Liver (tissue), 3 donors: ENCODE data around the gene ARSB.

ENCODE experiments used
- CTCF ChIP-seq: fragments of 150-350 bp; IDR thresholded peaks from 2 replicates; pipeline ENCODE4 v1.5.1; 2017; ENCODE audit warnings: improper control_type of control experiment, low read depth, low read length; ENCODE audit not compliant: missing input control
- EGR1 ChIP-seq, 2 donors: IDR thresholded peaks; 2 replicates each; pipeline ENCODE4 v1.6.1; 2016 to 2018; ENCODE audit warnings: antibody characterized with exemption in 2 of 2, low read depth in 2 of 2
- GABPA ChIP-seq, 2 donors: IDR thresholded peaks in 1 of 2; conservative IDR thresholded peaks in 1 of 2; 2 replicates each; pipeline ENCODE4 v1.6.1; 2016; ENCODE audit warnings: antibody characterized with exemption in 2 of 2, mild to moderate bottlenecking in 1 of 2, moderate library complexity in 1 of 2
- HNF4A ChIP-seq, 2 donors: conservative IDR thresholded peaks; 2 replicates each; pipeline ENCODE4 v1.6.1; 2016; ENCODE audit warnings: antibody characterized with exemption in 2 of 2, mild to moderate bottlenecking in 2 of 2
- JUND ChIP-seq, 2 donors: IDR thresholded peaks; 2 replicates each; pipeline ENCODE4 v1.6.1; 2016; ENCODE audit warnings: antibody characterized with exemption in 2 of 2
- MAX ChIP-seq: IDR thresholded peaks from 2 replicates; pipeline ENCODE4 v1.6.1; 2016; ENCODE audit warnings: antibody characterized with exemption
- RAD21 ChIP-seq, 2 donors: IDR thresholded peaks; 2 replicates each; pipeline ENCODE4 v1.6.1; 2016; ENCODE audit warnings: antibody characterized with exemption in 2 of 2, mild to moderate bottlenecking in 2 of 2
- REST ChIP-seq: IDR thresholded peaks from 2 replicates; pipeline ENCODE4 v1.6.1; 2016; ENCODE audit warnings: antibody characterized with exemption, mild to moderate bottlenecking
- YY1 ChIP-seq: IDR thresholded peaks from 2 replicates; pipeline ENCODE4 v1.6.1; 2016; ENCODE audit warnings: antibody characterized with exemption, mild to moderate bottlenecking
- TF ChIP-seq, protein P1 (sequence below): IDR thresholded peaks from 2 replicates; pipeline ENCODE4 v1.6.1; 2016; ENCODE audit warnings: antibody characterized with exemption
- donor health status: healthy.
- donor health status: healthy.

DNA sequence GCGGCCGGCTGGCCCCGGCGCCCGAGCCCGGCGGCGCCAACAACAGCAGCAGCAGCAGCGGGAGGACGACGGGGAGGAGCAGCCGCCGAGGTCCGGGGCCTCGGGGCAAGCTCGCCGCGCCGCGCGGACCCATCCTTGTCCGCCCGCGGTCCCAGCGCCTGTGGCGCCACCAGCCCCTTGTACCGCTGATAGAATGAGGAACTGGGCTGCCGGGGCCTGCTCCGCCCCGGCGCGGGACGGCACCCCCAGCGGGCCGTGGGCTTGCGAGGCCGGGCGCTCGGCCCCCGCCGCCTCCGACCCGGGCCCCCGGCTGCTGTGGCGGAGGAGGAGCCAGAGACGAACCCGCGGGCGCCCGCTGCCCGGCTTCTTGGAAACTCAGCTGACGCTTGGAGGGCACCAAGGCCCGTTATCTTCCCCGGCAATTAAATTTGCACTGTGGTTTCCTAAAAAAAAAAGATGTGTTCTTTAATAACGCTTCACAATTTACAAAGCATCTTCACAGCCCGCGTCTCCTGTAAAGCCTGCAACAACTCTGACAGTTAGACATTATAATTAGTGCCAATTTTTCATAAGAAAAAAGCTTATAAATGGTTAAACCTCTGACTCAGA lies at the start of gene ARSB:
- TF ChIP-seq, protein P1, sequence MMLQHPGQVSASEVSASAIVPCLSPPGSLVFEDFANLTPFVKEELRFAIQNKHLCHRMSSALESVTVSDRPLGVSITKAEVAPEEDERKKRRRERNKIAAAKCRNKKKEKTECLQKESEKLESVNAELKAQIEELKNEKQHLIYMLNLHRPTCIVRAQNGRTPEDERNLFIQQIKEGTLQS = no peak
- TF ChIP-seq CTCF (no peak), GABPA (IDR thresholded peaks at IDR 0.05 in 1 of 2, conservative IDR thresholded peaks at IDR 0.05 in 1 of 2) (no peak), EGR1 (IDR thresholded peaks at IDR 0.05; ENCODE audit: low read depth in 2 of 2) (no peak), RAD21 (IDR thresholded peaks at IDR 0.05) (no peak), YY1 (no peak), MAX (no peak), REST (no peak), HNF4A (conservative IDR thresholded peaks at IDR 0.05) (no peak), JUND (IDR thresholded peaks at IDR 0.05) (no peak)
